ENCODE measurements around the gene NEB.

The NEB gene

GRCh38 chr2:151727593-151728552 is 6.4 kb downstream of the NEB start:
- TF ChIP-seq EZH2 (optimal IDR thresholded peaks at IDR 0.05; ENCODE audit: low read depth, low read length) (no peak), EZH2phosphoT487 (IDR thresholded peaks at IDR 0.05; ENCODE audit: low read length) (no peak), CTCF (IDR thresholded peaks at IDR 0.05; ENCODE audit: low read length) (no peak)
- no peaks in the 10 kb centered on the region for H3F3A ChIP-seq (ENCODE audit: insufficient read depth, low read length)
- H3K9ac ChIP-seq (ENCODE audit: low read length), result no peak overlapping the region
- no peak for DNase-seq
- H2AFZ ChIP-seq (ENCODE audit: low read length), result no peak overlapping the region
- no peak overlapping the region for H3K4me3 ChIP-seq (ENCODE audit: low read length)
- no peak overlapping the region for H3K4me2 ChIP-seq (ENCODE audit: low read depth, low read length)
- H3K9me3 ChIP-seq (replicated peaks; ENCODE audit: insufficient read depth, low read length), result no peaks in the 10 kb centered on the region
- H3K27ac ChIP-seq (ENCODE audit: low read length), result no peak overlapping the region
- no peaks in the 10 kb centered on the region for H3K79me2 ChIP-seq (ENCODE audit: low read length)
- H4K20me1 ChIP-seq (ENCODE audit: insufficient read depth, low read length), result no peaks in the 10 kb centered on the region
- peaks cover 22% of the 10 kb centered on the region for H3K4me1 ChIP-seq (ENCODE audit: low read length)
- H3K36me3 ChIP-seq (replicated peaks; ENCODE audit: insufficient read depth, low read length), result no peaks in the 10 kb centered on the region
- no peaks in the 10 kb centered on the region for H3K9me2 ChIP-seq (replicated peaks; ENCODE audit: insufficient read depth, low read length)
- no peaks in the 10 kb centered on the region for H3K27me3 ChIP-seq (replicated peaks; ENCODE audit: insufficient read depth, low read length)

- Histone ChIP-seq H3K4me3 (ENCODE audit: low read length) (no peak overlapping the region), H4K20me1 (ENCODE audit: insufficient read depth, low read length) (no peaks in the 10 kb centered on the region), H3K4me1 (ENCODE audit: low read length) (no peaks in the 10 kb centered on the region), H3K9ac (ENCODE audit: low read length) (no peak overlapping the region), H3K9me3 (replicated peaks; ENCODE audit: insufficient read depth, low read length) (no peaks in the 10 kb centered on the region), H3K27me3 (replicated peaks; ENCODE audit: insufficient read depth, low read length) (no peaks in the 10 kb centered on the region), H3K36me3 (replicated peaks; ENCODE audit: insufficient read depth, low read length) (no peaks in the 10 kb centered on the region), H3F3A (ENCODE audit: insufficient read depth, low read length) (no peaks in the 10 kb centered on the region), H3K9me2 (replicated peaks; ENCODE audit: insufficient read depth, low read length) (no peaks in the 10 kb centered on the region), H3K79me2 (ENCODE audit: low read length) (no peaks in the 10 kb centered on the region), H3K4me2 (ENCODE audit: low read depth, low read length) (no peak overlapping the region), H2AFZ (ENCODE audit: low read length) (no peak overlapping the region), H3K27ac (ENCODE audit: low read length) (no peak overlapping the region)
- TF ChIP-seq CTCF (IDR thresholded peaks at IDR 0.05; ENCODE audit: low read length), result no peak
- no peak for TF ChIP-seq EZH2phosphoT487 (IDR thresholded peaks at IDR 0.05; ENCODE audit: low read length)
- TF ChIP-seq EZH2 (optimal IDR thresholded peaks at IDR 0.05; ENCODE audit: low read depth, low read length), result no peak
- no peak for DNase-seq
Measured at GRCh38 chr2:151721161-151721560, 13.1 kb downstream of the NEB start.

- no peaks in the 10 kb centered on the region for H3K36me3 ChIP-seq (replicated peaks; ENCODE audit: insufficient read depth, low read length)
- H4K20me1 ChIP-seq (ENCODE audit: insufficient read depth, low read length), result no peaks in the 10 kb centered on the region
- no peak for DNase-seq
- no peak overlapping the region for H3K4me2 ChIP-seq (ENCODE audit: low read depth, low read length)
- no peak overlapping the region for H3K4me3 ChIP-seq (ENCODE audit: low read length)
- no peaks in the 10 kb centered on the region for H3K4me1 ChIP-seq (ENCODE audit: low read length)
- no peak overlapping the region for H3K27ac ChIP-seq (ENCODE audit: low read length)
- H3K9ac ChIP-seq (ENCODE audit: low read length), result no peak overlapping the region
- H3K9me3 ChIP-seq (replicated peaks; ENCODE audit: insufficient read depth, low read length), result no peaks in the 10 kb centered on the region
- H3K79me2 ChIP-seq (ENCODE audit: low read length), result no peaks in the 10 kb centered on the region
- no peak overlapping the region for H2AFZ ChIP-seq (ENCODE audit: low read length)
- H3K9me2 ChIP-seq (replicated peaks; ENCODE audit: insufficient read depth, low read length), result no peaks in the 10 kb centered on the region
- H3F3A ChIP-seq (ENCODE audit: insufficient read depth, low read length), result no peaks in the 10 kb centered on the region
- H3K27me3 ChIP-seq (replicated peaks; ENCODE audit: insufficient read depth, low read length), result no peaks in the 10 kb centered on the region
- TF ChIP-seq EZH2phosphoT487 (IDR thresholded peaks at IDR 0.05; ENCODE audit: low read length) (no peak), CTCF (IDR thresholded peaks at IDR 0.05; ENCODE audit: low read length) (no peak), EZH2 (optimal IDR thresholded peaks at IDR 0.05; ENCODE audit: low read depth, low read length) (no peak)
Measured at GRCh38 chr2:151720521-151720920, 13.8 kb downstream of the NEB start.

All from MM.1S (cell line).